H1 (cell line): ENCODE measurements around the gene RUNX1. TPM values are rescaled to one million over a fixed set of nuclear protein-coding genes. Genes with fewer than 3 reads are reported as not detected.

Source experiments
- CTCF ChIA-PET: fragments of 300-600 bp; sonication (Branson Sonifier 250); formaldehyde crosslinking; loops from one replicate; lab custom pipeline; 2021; ENCODE audit not compliant: partially characterized antibody; lab: Charles Lee
- POLR2A ChIA-PET: fragments of 300-600 bp; sonication (Branson Sonifier 250); formaldehyde crosslinking; loops from one replicate; lab custom pipeline; 2021; ENCODE audit warnings: inconsistent platforms; ENCODE audit not compliant: partially characterized antibody; lab: Charles Lee
- DNase-seq, 2 experiments: peaks; one replicate each; pipeline versions ENCODE4 v3.0.0 to v3.0.0-alpha.2; 2010 to 2022; ENCODE audit warnings: low spot score in 2 of 2, low read depth in 1 of 2, mixed read lengths in 1 of 2
- FAIRE-seq: peaks from 2 replicates; lab custom pipeline; 2011; peaks lifted over from hg19 to GRCh38; lab: Jason Lieb, UNC
- H2AFZ ChIP-seq: 2 replicates; pipeline ENCODE4 v1.8.1; 2012; ENCODE audit warnings: low read length, inconsistent platforms
- H2AK5ac ChIP-seq: 2 replicates; pipeline ENCODE4 v1.6.1; 2013; ENCODE audit warnings: low read depth, low read length
- H2BK120ac ChIP-seq: replicated peaks from 2 replicates; pipeline ENCODE3; 2013; ENCODE audit warnings: low read depth, low read length, inconsistent platforms
- H2BK12ac ChIP-seq: 2 replicates; pipeline ENCODE4 v1.6.1; 2013; ENCODE audit warnings: low read depth, low read length
- H2BK15ac ChIP-seq: 2 replicates; pipeline ENCODE4 v1.6.1; 2013; ENCODE audit warnings: low read length
- H2BK20ac ChIP-seq: 2 replicates; pipeline ENCODE4 v1.6.1; 2013; ENCODE audit warnings: low read length
- H2BK5ac ChIP-seq: 2 replicates; pipeline ENCODE4 v1.6.1; 2013; ENCODE audit warnings: low read depth, low read length
- H3K14ac ChIP-seq: 2 replicates; pipeline ENCODE4 v1.6.1; 2013; ENCODE audit warnings: inconsistent platforms; ENCODE audit not compliant: insufficient read length
- H3K18ac ChIP-seq: 2 replicates; pipeline ENCODE4 v1.6.1; 2013; ENCODE audit warnings: low read length; ENCODE audit errors: extremely low read depth
- H3K23ac ChIP-seq: 2 replicates; pipeline ENCODE4 v1.6.1; 2013; ENCODE audit warnings: inconsistent platforms; ENCODE audit not compliant: insufficient read length
- H3K23me2 ChIP-seq: 2 replicates; pipeline ENCODE4 v1.6.1; 2013; ENCODE audit warnings: low read depth, low read length
- H3K27ac ChIP-seq: 2 replicates; pipeline ENCODE4 v1.6.1; 2011; ENCODE audit warnings: low read depth, low read length, inconsistent platforms
- H3K27me3 ChIP-seq, 4 experiments: replicated peaks in 1 of 4; 1 replicate in 1 of 4; 2 replicates in 3 of 4; pipeline versions ENCODE4 v1.6.1 to v1.8.1; 2011 to 2013; ENCODE audit warnings: low read length in 3 of 4, mild to moderate bottlenecking in 3 of 4, inconsistent platforms in 2 of 4, mixed read lengths in 2 of 4, moderate library complexity in 1 of 4; ENCODE audit not compliant: control insufficient read depth in 3 of 4, insufficient read depth in 3 of 4; ENCODE audit errors: extremely low read depth in 1 of 4
- H3K36me3 ChIP-seq, 4 experiments: 2 replicates each; pipeline versions ENCODE4 v1.6.1 to v1.8.1; 2011 to 2013; ENCODE audit warnings: mild to moderate bottlenecking in 4 of 4, low read length in 3 of 4, moderate library complexity in 2 of 4, control low read depth in 1 of 4, inconsistent platforms in 1 of 4; ENCODE audit not compliant: insufficient read depth in 4 of 4, control insufficient read depth in 2 of 4
- H3K4ac ChIP-seq: replicated peaks from 2 replicates; pipeline ENCODE3; 2013; ENCODE audit warnings: low read length, low read depth, mixed read lengths, inconsistent platforms; ENCODE audit not compliant: insufficient read length
- H3K4me1 ChIP-seq, 4 experiments: replicated peaks in 1 of 4; 1 replicate in 1 of 4; 2 replicates in 3 of 4; pipeline versions ENCODE4 v1.6.1 to v1.8.1; 2011 to 2013; ENCODE audit warnings: low read length in 3 of 4, inconsistent platforms in 2 of 4, mixed read lengths in 1 of 4; ENCODE audit not compliant: insufficient read depth in 4 of 4, control insufficient read depth in 3 of 4
- H3K4me2 ChIP-seq, 2 experiments: 2 replicates each; pipeline versions ENCODE4 v1.6.1 to v1.8.1; 2011 to 2013; ENCODE audit warnings: low read depth in 2 of 2, low read length in 2 of 2, control low read depth in 1 of 2, inconsistent platforms in 1 of 2, mild to moderate bottlenecking in 1 of 2; ENCODE audit not compliant: insufficient read depth in 1 of 2
- H3K4me3 ChIP-seq, 4 experiments: fragments of 200-600, 300-600 bp in 1 of 4; sonication (generic), shearing (Covaris generic), sonication (Bioruptor Twin) in 1 of 4; 2 replicates each; pipeline versions ENCODE4 v1.5.1 to v1.8.1; 2011 to 2016; ENCODE audit warnings: low read length in 4 of 4, low read depth in 3 of 4, control low read depth in 2 of 4, inconsistent platforms in 2 of 4, mild to moderate bottlenecking in 2 of 4, mixed read lengths in 1 of 4, moderate library complexity in 1 of 4; ENCODE audit not compliant: insufficient read depth in 2 of 4; ENCODE audit errors: extremely low read depth in 1 of 4
- H3K56ac ChIP-seq: replicated peaks from 2 replicates; pipeline ENCODE3; 2013; ENCODE audit warnings: low read depth, mild to moderate bottlenecking, mixed read lengths, low read length, inconsistent platforms; ENCODE audit not compliant: insufficient read length
- H3K79me1 ChIP-seq: 2 replicates; pipeline ENCODE4 v1.6.1; 2013; ENCODE audit warnings: low read depth, low read length, control low read depth
- H3K79me2 ChIP-seq, 2 experiments: 2 replicates each; pipeline versions ENCODE4 v1.6.1 to v1.8.1; 2012 to 2013; ENCODE audit warnings: low read length in 2 of 2, mild to moderate bottlenecking in 2 of 2, inconsistent platforms in 1 of 2; ENCODE audit not compliant: insufficient read depth in 2 of 2, control insufficient read depth in 1 of 2
- H3K9ac ChIP-seq, 4 experiments: replicated peaks in 1 of 4; 1 replicate in 1 of 4; 2 replicates in 3 of 4; pipeline versions ENCODE4 v1.6.1 to v1.8.1; 2011 to 2013; ENCODE audit warnings: low read depth in 3 of 4, low read length in 3 of 4, control low read depth in 2 of 4, mild to moderate bottlenecking in 2 of 4, moderate library complexity in 2 of 4, inconsistent platforms in 1 of 4; ENCODE audit errors: extremely low read depth in 1 of 4
- H3K9me3 ChIP-seq, 2 experiments: 2 replicates each; pipeline versions ENCODE4 v1.6.1 to v1.8.1; 2012 to 2013; ENCODE audit warnings: mild to moderate bottlenecking in 2 of 2, moderate library complexity in 2 of 2, control low read depth in 1 of 2, inconsistent platforms in 1 of 2, low read depth in 1 of 2, low read length in 1 of 2, mixed read lengths in 1 of 2; ENCODE audit not compliant: insufficient read depth in 2 of 2
- H4K20me1 ChIP-seq, 2 experiments: replicated peaks in 1 of 2; 2 replicates each; pipeline versions ENCODE3 to v1.8.1; 2011 to 2013; ENCODE audit warnings: inconsistent platforms in 2 of 2, low read length in 2 of 2, mild to moderate bottlenecking in 1 of 2; ENCODE audit not compliant: insufficient read depth in 2 of 2, control insufficient read depth in 1 of 2
- H4K5ac ChIP-seq: 2 replicates; pipeline ENCODE4 v1.6.1; 2013; ENCODE audit warnings: low read length, low read depth, mixed read lengths, inconsistent platforms; ENCODE audit not compliant: insufficient read length
- H4K8ac ChIP-seq: 2 replicates; pipeline ENCODE4 v1.8.0; 2013; ENCODE audit warnings: mild to moderate bottlenecking, moderate library complexity, low read length, inconsistent platforms; ENCODE audit not compliant: insufficient read depth; ENCODE audit errors: extremely low read depth
- H4K91ac ChIP-seq: replicated peaks from 2 replicates; pipeline ENCODE3; 2013; ENCODE audit warnings: low read length, mixed read lengths, inconsistent platforms; ENCODE audit not compliant: insufficient read length
- ASH2L ChIP-seq: fragments of 200-600, 300-600 bp; sonication (generic); IDR thresholded peaks from one replicate; pipeline ENCODE4 v1.7.1; 2017; ENCODE audit warnings: low read length
- CBX8 ChIP-seq: fragments of 300-800, 300-1000 bp; sonication (generic); IDR thresholded peaks from 2 replicates; pipeline ENCODE4 v1.7.1; 2016; ENCODE audit warnings: low read depth, low read length, borderline replicate concordance
- CTBP2 ChIP-seq: IDR thresholded peaks from 2 replicates; pipeline ENCODE4 v1.7.0; 2011; ENCODE audit warnings: borderline replicate concordance, mild to moderate bottlenecking, moderate library complexity, mixed read lengths, low read length; ENCODE audit not compliant: insufficient read depth, insufficient read length
- EP300 ChIP-seq, 2 experiments: IDR thresholded peaks; 1 replicate in 1 of 2; 2 replicates in 1 of 2; pipeline ENCODE4 v1.6.1; 2011 to 2012; ENCODE audit warnings: low read depth in 2 of 2, low read length in 2 of 2, mild to moderate bottlenecking in 2 of 2, borderline replicate concordance in 1 of 2, inconsistent platforms in 1 of 2, moderate library complexity in 1 of 2
- FOSL1 ChIP-seq: IDR thresholded peaks from 2 replicates; pipeline ENCODE4 v1.6.1; 2011; ENCODE audit warnings: mild to moderate bottlenecking, low read depth, low read length, moderate library complexity; ENCODE audit not compliant: insufficient read depth
- POLR2A ChIP-seq, 2 experiments: IDR thresholded peaks; 1 replicate in 1 of 2; 2 replicates in 1 of 2; pipeline ENCODE4 v1.6.1; 2011; ENCODE audit warnings: low read depth in 2 of 2, low read length in 2 of 2, mild to moderate bottlenecking in 2 of 2; ENCODE audit errors: control extremely low read depth in 1 of 2
- POU5F1 ChIP-seq: IDR thresholded peaks from 2 replicates; pipeline ENCODE4 v1.6.1; 2011; ENCODE audit warnings: low read depth, mild to moderate bottlenecking, low read length, moderate library complexity
- SIX5 ChIP-seq: IDR thresholded peaks from 2 replicates; pipeline ENCODE4 v1.6.1; 2011; ENCODE audit warnings: mild to moderate bottlenecking, low read depth, low read length
- TAF1 ChIP-seq: IDR thresholded peaks from 2 replicates; pipeline ENCODE4 v1.6.1; 2011; ENCODE audit warnings: mild to moderate bottlenecking, low read depth, low read length
- TBP ChIP-seq: IDR thresholded peaks from 2 replicates; pipeline ENCODE4 v1.6.1; 2011; ENCODE audit warnings: low read depth, low read length, improper control_type of control experiment
- TEAD4 ChIP-seq: IDR thresholded peaks from 2 replicates; pipeline ENCODE4 v1.6.1; 2012; ENCODE audit warnings: low read depth, low read length, inconsistent platforms, mixed read lengths
- WGBS, 2 experiments: shearing (Covaris generic) in 1 of 2; methylation state at CpG; one replicate each; pipeline versions ENCODE4 v1.1.6 to v1.1.7; 2013 to 2015; ENCODE audit warnings: low lambda C conversion rate in 2 of 2, mixed read lengths in 2 of 2, inconsistent platforms in 1 of 2, low coverage in 1 of 2, missing lambda C conversion rate in 1 of 2; ENCODE audit not compliant: insufficient replicate concordance in 2 of 2, insufficient coverage in 1 of 2, insufficient read length in 1 of 2; ENCODE audit errors: extremely low coverage in 1 of 2, missing lambda C conversion rate in 1 of 2; 5-methylcytosine and 5-hydroxymethylcytosine counted together
- polyA plus RNA-seq, 7 experiments: library from polyadenylated mRNA; depleted of rRNA in 3 of 7; stranded (reverse) in 5 of 7; unstranded in 2 of 7; fragments of >200 nt in 5 of 7; fragments of 200-250 nt in 2 of 7; gene quantifications; 1 replicate in 5 of 7; 2 replicates in 1 of 7; 4 replicates in 1 of 7; pipeline versions ENCODE4 v1.2.1 to v1.2.3, GENCODE V29; 2011 to 2013; ENCODE audit warnings: missing spikeins in 2 of 7, mixed read lengths in 2 of 7
- total RNA-seq: library from RNA; stranded (reverse); fragmentation: NEBNext Ultra II Directional; extraction: Animal tissue kit (Norgen Biotek cat#: 25700); gene quantifications from 2 replicates; pipeline ENCODE4 v1.2.1, GENCODE V29; 2021
- TF ChIP-seq, protein P1 (sequence below): IDR thresholded peaks from 2 replicates; pipeline ENCODE4 v1.6.1; 2011; ENCODE audit warnings: low read depth, mild to moderate bottlenecking, low read length; ENCODE audit not compliant: insufficient read depth
- TF ChIP-seq, protein P2 (sequence below): IDR thresholded peaks from 2 replicates; pipeline ENCODE4 v1.6.1; 2012; ENCODE audit warnings: inconsistent platforms

Gene RUNX1
- total and polyA plus RNA-seq, 2 of the 8 experiments (the other 6 are each of a cell fraction or from before 2014, with no cell fraction given) = 0.20 to 0.60 TPM

DNA sequence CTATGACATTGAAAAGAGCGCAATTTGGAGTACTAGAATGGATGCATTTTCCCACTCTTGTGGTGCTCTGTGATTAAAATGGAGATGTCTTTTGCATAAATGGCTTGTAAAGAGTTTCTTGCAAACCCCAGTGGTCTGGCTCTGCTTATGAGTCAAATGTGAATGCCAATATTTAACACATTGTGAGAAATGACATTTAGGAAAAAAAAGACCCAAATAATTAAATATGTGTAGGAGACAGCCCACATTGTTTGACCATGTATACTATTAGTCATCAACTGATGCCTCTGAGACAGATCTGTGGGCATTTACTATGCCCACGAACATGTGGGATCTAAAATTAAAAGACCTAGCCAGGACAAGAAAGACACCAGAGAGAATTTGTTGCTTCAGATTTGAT is 22.2 kb upstream of the RUNX1 start:
- no peaks in the 10 kb centered on the region for H3K79me1 ChIP-seq
- no peak overlapping the region for H3K14ac ChIP-seq
- no peak overlapping the region for H4K8ac ChIP-seq
- no peak overlapping the region for H3K23ac ChIP-seq
- no peak for FAIRE-seq
- no peaks in the 10 kb centered on the region for H3K23me2 ChIP-seq
- no peaks in the 10 kb centered on the region for H3K27me3 ChIP-seq
- no peaks in the 10 kb centered on the region for H4K20me1 ChIP-seq
- no peak overlapping the region for H2BK5ac ChIP-seq
- H3K9me3 ChIP-seq = no peaks in the 10 kb centered on the region
- no peaks in the 10 kb centered on the region for H3K4me1 ChIP-seq
- ChIA-PET CTCF (interaction anchor here (0.7 kb wide), 1 partner anchor 814 kb away, joined by 4 read pairs; no protein-coding TSS in a partner anchor), POLR2A (no interaction called here)
- H3K79me2 ChIP-seq = no peaks in the 10 kb centered on the region
- no peak overlapping the region for H3K4me2 ChIP-seq
- H2BK120ac ChIP-seq = no peak overlapping the region
- no peak overlapping the region for H3K56ac ChIP-seq
- no peak overlapping the region for H2BK12ac ChIP-seq
- no peak overlapping the region for H4K5ac ChIP-seq
- no peak overlapping the region for H3K4me3 ChIP-seq
- H3K4ac ChIP-seq = no peak overlapping the region
- H3K27ac ChIP-seq = no peak overlapping the region
- no peak overlapping the region for H2BK20ac ChIP-seq
- H2AK5ac ChIP-seq = no peak overlapping the region
- no peaks in the 10 kb centered on the region for H3K36me3 ChIP-seq
- no peak overlapping the region for H3K9ac ChIP-seq
- no peak for DNase-seq
- no peak overlapping the region for H2BK15ac ChIP-seq
- H2AFZ ChIP-seq = no peak overlapping the region
- 95% methylated on average over 2 of the region's 2 CpGs; no CpG with 5 or more reads in 1 of the 2 experiments for WGBS, 2 experiments
- no peak overlapping the region for H4K91ac ChIP-seq
- H3K18ac ChIP-seq = no peak overlapping the region
- TF ChIP-seq, protein P1, sequence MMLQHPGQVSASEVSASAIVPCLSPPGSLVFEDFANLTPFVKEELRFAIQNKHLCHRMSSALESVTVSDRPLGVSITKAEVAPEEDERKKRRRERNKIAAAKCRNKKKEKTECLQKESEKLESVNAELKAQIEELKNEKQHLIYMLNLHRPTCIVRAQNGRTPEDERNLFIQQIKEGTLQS = no peak
- no peak for TF ChIP-seq TBP
- TF ChIP-seq SIX5 = no peak
- no peak for TF ChIP-seq TAF1
- no peak for TF ChIP-seq FOSL1
- TF ChIP-seq TEAD4 = no peak
- no peak for TF ChIP-seq POU5F1
- no peak for TF ChIP-seq EP300 (IDR thresholded peaks at IDR 0.05; ENCODE audit: borderline replicate concordance in 1 of 2, low read depth in 2 of 2, low read length in 2 of 2)
- no peak for TF ChIP-seq CTBP2
- TF ChIP-seq CBX8 = no peak
- TF ChIP-seq, protein P2, sequence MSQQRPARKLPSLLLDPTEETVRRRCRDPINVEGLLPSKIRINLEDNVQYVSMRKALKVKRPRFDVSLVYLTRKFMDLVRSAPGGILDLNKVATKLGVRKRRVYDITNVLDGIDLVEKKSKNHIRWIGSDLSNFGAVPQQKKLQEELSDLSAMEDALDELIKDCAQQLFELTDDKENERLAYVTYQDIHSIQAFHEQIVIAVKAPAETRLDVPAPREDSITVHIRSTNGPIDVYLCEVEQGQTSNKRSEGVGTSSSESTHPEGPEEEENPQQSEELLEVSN = no peak
- TF ChIP-seq POLR2A (IDR thresholded peaks at IDR 0.05; ENCODE audit: control extremely low read depth in 1 of 2, low read depth in 2 of 2, low read length in 2 of 2) = no peak
- TF ChIP-seq ASH2L = no peak
